Measurements from ENCODE around the gene SLC51A. TPM values are rescaled to one million over a fixed set of nuclear protein-coding genes. Genes with fewer than 3 reads are reported as not detected.

Gene SLC51A
- total and polyA plus RNA-seq, 2 of the 13 experiments (the other 11 are each of a cell fraction or from before 2014, with no cell fraction given): 4.3 to 48.8 TPM

- Histone ChIP-seq H3K27me3 (ENCODE audit: control insufficient read depth in 1 of 2, insufficient read depth in 2 of 2, low read length in 2 of 2) (no peaks in the 10 kb centered on the region; a peak in 2 of 5 replicates), H3K27ac (ENCODE audit: extremely low read length, insufficient read depth, low read length) (no peak overlapping the region), H4K20me1 (ENCODE audit: insufficient read depth, low read length) (no peaks in the 10 kb centered on the region), H2AFZ (ENCODE audit: low read length) (no peak overlapping the region), H3K9me3 (ENCODE audit: low read length) (no peaks in the 10 kb centered on the region), H3K4me3 (replicated peaks in 1 of 3; ENCODE audit: insufficient read depth in 1 of 3, low read depth in 2 of 3, low read length in 3 of 3) (no peak overlapping the region), H3K4me2 (ENCODE audit: low read depth, low read length) (no peak overlapping the region), H3K36me3 (replicated peaks in 1 of 2; ENCODE audit: control insufficient read depth in 1 of 2, insufficient read depth in 2 of 2, low read length in 2 of 2) (no peaks in the 10 kb centered on the region), H3K79me2 (ENCODE audit: insufficient read depth, low read length) (no peaks in the 10 kb centered on the region), H3K9ac (ENCODE audit: insufficient read depth, low read depth, low read length) (no peak overlapping the region), H3K4me1 (ENCODE audit: insufficient read depth, low read length) (peaks cover 37% of the 10 kb centered on the region)
- FAIRE-seq (no peak), ATAC-seq (no peak), DNase-seq (ENCODE audit: low spot score) (no peak)
- WGBS (ENCODE audit: low lambda C conversion rate): 37% methylated on average over 6 of the region's 6 CpGs
- BruUV-seq (replicated peaks): no TSS peak
- in situ Hi-C loops (cut with HindIII; ENCODE audit: extremely low pct_ligation_motif_present, low pct_unique_long_range_greater_than_20kb): no loop called here
- intact Hi-C loops (cut with micrococcal nuclease; ENCODE audit: unreplicated experiment): no loop called here
- ChIA-PET CTCF (ENCODE audit: low intra/inter-chr PET ratio, low total read pairs) (no interaction called here), POLR2A (no interaction called here)
- TF ChIP-seq PHF5A (CRISPR knock-in tag; IDR thresholded peaks at IDR 0.05; ENCODE audit: low read depth, unreplicated experiment): no peak
- TF ChIP-seq SMARCE1 (IDR thresholded peaks at IDR 0.05; ENCODE audit: borderline replicate concordance): no peak
- no peak for TF ChIP-seq PITX1 (CRISPR knock-in tag; IDR thresholded peaks at IDR 0.05)
- TF ChIP-seq ZNF501 (CRISPR knock-in tag; IDR thresholded peaks at IDR 0.05): no peak
- TF ChIP-seq PRMT3 (CRISPR knock-in tag; IDR thresholded peaks at IDR 0.05; ENCODE audit: borderline replicate concordance, low read depth): no peak
- TF ChIP-seq ZNF710 (CRISPR knock-in tag; IDR thresholded peaks at IDR 0.05; ENCODE audit: borderline replicate concordance): no peak
- no peak for TF ChIP-seq ZMYM3 (CRISPR knock-in tag; IDR thresholded peaks at IDR 0.05)
- TF ChIP-seq ARID5B (CRISPR knock-in tag; IDR thresholded peaks at IDR 0.05): no peak
- TF ChIP-seq ZNF619 (CRISPR knock-in tag; IDR thresholded peaks at IDR 0.05): no peak
- TF ChIP-seq, protein P1, sequence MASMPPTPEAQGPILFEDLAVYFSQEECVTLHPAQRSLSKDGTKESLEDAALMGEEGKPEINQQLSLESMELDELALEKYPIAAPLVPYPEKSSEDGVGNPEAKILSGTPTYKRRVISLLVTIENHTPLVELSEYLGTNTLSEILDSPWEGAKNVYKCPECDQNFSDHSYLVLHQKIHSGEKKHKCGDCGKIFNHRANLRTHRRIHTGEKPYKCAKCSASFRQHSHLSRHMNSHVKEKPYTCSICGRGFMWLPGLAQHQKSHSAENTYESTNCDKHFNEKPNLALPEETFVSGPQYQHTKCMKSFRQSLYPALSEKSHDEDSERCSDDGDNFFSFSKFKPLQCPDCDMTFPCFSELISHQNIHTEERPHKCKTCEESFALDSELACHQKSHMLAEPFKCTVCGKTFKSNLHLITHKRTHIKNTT (CRISPR knock-in tag; IDR thresholded peaks at IDR 0.05): no peak
- TF ChIP-seq, protein P2, sequence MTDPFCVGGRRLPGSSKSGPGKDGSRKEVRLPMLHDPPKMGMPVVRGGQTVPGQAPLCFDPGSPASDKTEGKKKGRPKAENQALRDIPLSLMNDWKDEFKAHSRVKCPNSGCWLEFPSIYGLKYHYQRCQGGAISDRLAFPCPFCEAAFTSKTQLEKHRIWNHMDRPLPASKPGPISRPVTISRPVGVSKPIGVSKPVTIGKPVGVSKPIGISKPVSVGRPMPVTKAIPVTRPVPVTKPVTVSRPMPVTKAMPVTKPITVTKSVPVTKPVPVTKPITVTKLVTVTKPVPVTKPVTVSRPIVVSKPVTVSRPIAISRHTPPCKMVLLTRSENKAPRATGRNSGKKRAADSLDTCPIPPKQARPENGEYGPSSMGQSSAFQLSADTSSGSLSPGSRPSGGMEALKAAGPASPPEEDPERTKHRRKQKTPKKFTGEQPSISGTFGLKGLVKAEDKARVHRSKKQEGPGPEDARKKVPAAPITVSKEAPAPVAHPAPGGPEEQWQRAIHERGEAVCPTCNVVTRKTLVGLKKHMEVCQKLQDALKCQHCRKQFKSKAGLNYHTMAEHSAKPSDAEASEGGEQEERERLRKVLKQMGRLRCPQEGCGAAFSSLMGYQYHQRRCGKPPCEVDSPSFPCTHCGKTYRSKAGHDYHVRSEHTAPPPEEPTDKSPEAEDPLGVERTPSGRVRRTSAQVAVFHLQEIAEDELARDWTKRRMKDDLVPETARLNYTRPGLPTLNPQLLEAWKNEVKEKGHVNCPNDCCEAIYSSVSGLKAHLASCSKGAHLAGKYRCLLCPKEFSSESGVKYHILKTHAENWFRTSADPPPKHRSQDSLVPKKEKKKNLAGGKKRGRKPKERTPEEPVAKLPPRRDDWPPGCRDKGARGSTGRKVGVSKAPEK (CRISPR knock-in tag; IDR thresholded peaks at IDR 0.05; ENCODE audit: borderline replicate concordance): no peak
- TF ChIP-seq ZNF546 (CRISPR knock-in tag; conservative IDR thresholded peaks at IDR 0.05): no peak
- no peak for TF ChIP-seq MYPOP (CRISPR knock-in tag; IDR thresholded peaks at IDR 0.05)
Measured at GRCh38 chr3:196168808-196169391, 47.4 kb upstream of the SLC51A start.
